C4-2B (cell line): ENCODE data around the gene NMRK1.

Experiments
- H3K27ac ChIP-seq: fragments of 450-650 bp; 2 replicates; pipeline ENCODE4 v1.5.1; 2017
- ZFX ChIP-seq: fragments of 450-650 bp; IDR thresholded peaks from 2 replicates; pipeline ENCODE4 v1.6.1; 2017
- TF ChIP-seq, protein P1 (sequence below): fragments of 450-650 bp; conservative IDR thresholded peaks from 2 replicates; pipeline ENCODE4 v1.5.1; 2017; ENCODE audit warnings: mild to moderate bottlenecking

The NMRK1 gene

GRCh38 chr9:75054368-75055001 lies 33.5 kb downstream of the NMRK1 start:
- TF ChIP-seq, protein P1, sequence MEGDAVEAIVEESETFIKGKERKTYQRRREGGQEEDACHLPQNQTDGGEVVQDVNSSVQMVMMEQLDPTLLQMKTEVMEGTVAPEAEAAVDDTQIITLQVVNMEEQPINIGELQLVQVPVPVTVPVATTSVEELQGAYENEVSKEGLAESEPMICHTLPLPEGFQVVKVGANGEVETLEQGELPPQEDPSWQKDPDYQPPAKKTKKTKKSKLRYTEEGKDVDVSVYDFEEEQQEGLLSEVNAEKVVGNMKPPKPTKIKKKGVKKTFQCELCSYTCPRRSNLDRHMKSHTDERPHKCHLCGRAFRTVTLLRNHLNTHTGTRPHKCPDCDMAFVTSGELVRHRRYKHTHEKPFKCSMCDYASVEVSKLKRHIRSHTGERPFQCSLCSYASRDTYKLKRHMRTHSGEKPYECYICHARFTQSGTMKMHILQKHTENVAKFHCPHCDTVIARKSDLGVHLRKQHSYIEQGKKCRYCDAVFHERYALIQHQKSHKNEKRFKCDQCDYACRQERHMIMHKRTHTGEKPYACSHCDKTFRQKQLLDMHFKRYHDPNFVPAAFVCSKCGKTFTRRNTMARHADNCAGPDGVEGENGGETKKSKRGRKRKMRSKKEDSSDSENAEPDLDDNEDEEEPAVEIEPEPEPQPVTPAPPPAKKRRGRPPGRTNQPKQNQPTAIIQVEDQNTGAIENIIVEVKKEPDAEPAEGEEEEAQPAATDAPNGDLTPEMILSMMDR, result no peak
- no peak for TF ChIP-seq ZFX
- no peak overlapping the region for H3K27ac ChIP-seq

- no peak for TF ChIP-seq ZFX
- TF ChIP-seq, protein P1, result no peak
- no peak overlapping the region for H3K27ac ChIP-seq
These were observed 34.1 kb downstream of the NMRK1 start for GRCh38 chr9:75053869-75054268.

DNA sequence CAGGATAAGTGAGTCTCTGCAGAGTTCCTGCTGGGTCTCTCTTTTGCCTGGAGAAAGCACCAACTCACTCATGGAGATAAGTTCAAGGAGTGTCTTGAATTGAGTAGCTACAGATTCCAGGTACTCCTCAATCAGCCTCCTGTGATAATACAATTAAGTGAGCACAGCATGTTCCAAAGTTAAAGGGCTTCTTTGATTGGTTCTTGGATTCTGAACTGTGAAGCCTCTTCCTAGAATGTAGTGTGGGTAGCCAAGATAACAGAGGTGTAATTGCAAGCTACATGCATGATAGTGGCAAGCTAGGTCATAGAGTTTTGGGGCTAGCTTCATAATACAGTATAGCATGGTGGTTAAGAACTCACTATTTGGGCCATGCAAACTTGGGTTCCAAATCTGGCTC lies 36.7 kb downstream of the NMRK1 start:
- no peak for TF ChIP-seq ZFX
- TF ChIP-seq, protein P1, result no peak
- no peak overlapping the region for H3K27ac ChIP-seq

DNA sequence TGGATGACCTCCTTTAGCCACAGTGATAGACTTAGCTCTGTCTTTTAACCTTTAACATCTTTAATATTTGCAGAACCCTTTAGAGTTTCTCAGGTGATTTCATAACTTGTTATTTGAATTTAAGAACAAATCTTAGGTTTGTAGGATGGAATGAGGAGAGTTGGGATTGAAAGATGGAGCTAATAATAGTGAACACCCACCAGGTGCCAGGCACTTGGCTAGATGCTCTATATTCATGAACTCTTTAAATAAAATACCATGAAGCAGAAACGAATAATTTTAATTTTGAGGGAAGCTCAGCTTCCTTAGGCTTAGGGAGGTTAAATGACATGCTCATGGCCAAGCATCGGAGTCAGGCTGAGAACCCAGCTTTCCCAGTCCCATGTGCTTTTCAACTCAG lies 40.4 kb downstream of the NMRK1 start:
- TF ChIP-seq, protein P1, result no peak
- TF ChIP-seq ZFX, result no peak
- no peak overlapping the region for H3K27ac ChIP-seq

DNA sequence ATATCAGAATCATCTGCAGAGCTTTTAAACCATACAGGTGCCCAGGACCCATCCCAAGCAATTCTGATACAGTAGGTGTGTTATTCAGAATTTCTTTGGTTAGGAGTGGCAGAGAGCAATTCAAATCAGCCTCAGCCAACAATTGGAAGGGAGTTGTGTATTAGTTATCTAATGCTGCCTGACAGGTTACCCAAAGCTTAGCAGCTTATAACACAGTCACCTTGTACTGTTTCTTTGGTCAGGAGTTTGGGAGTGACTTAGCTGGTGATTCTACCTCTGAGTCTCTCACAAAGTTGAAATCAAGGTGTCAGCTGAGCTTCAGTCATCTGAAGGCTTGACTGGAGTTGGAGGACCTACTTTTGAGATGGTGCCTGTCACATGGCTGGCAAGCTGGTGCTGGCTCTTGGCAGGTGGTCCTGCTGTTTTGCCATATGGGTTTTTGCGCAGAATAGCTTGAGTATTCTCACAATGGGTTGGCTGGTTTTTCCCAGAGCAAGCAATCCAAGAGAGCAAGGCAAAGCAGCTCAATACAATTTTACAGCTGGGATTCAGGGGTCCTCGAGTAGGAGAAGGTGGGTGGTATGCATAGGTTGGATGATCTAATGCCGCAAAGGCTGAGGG lies 41.1 kb downstream of the NMRK1 start:
- no peak overlapping the region for H3K27ac ChIP-seq
- TF ChIP-seq, protein P1, result no peak
- TF ChIP-seq ZFX, result no peak

DNA sequence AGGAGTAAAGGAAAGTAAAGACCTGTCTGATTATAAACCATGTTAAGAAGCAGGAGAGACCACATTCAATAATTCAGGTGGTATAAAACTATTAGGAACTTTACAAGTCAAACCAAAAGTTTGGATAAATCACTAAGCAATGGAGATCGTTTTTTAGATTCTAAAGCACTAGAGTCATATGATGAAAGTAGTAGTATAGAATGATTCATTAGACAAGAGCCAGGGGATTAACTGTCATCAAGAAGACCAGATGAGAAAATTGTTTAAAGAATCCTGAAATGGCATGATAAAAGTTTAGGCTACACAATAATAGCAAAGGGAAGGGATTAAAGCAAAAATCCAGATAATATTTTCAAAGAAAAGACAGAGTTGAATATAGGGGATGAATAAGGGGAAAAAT lies 46.9 kb downstream of the NMRK1 start:
- H3K27ac ChIP-seq, result no peak overlapping the region
- TF ChIP-seq, protein P1, result no peak
- TF ChIP-seq ZFX, result no peak

GRCh38 chr9:75039801-75040200 lies 48.2 kb downstream of the NMRK1 start:
- no peak overlapping the region for H3K27ac ChIP-seq
- TF ChIP-seq ZFX, result no peak
- TF ChIP-seq, protein P1, result no peak
